NCI-H446 treated with DMSO at 0.1 percent for 48 hours (cell line): ENCODE results near the gene MACROD2.
"Not testable (repeated sequence)": the region's sequence is repeated elsewhere in the genome, so short reads cannot be mapped to it uniquely, and the experiment has no call there.

Experiments
- DNase-seq: peaks from one replicate; lab custom pipeline; 2025; lab: John Stamatoyannopoulos, UW

Gene MACROD2

GRCh38 chr20:14996883-14997672, 1001.8 kb downstream of the MACROD2 start:
- DNase-seq, result no peak

DNA sequence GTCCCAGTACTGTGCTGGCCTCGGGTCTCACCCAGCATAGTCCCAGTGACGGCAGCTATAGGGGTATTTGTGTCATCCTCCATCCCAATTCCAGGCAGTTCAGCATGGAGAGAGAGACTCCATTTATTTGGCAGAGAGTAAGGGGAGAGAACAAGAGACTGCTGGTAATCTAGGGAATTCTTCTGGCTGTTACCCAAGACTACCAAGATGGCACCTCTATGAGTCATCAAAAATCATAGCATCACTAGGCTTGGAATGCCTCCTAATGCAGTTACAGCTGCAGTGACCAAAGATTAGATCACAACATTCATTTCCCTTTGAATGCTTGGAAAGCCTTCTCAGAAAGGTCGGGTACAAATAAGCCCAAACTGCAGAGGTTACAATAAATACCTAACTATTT, 1002.5 kb downstream of the MACROD2 start:
- DNase-seq, result peak; percentile 40

GRCh38 chr20:15005300-15005986, 1010.1 kb downstream of the MACROD2 start:
- no peak for DNase-seq

DNA sequence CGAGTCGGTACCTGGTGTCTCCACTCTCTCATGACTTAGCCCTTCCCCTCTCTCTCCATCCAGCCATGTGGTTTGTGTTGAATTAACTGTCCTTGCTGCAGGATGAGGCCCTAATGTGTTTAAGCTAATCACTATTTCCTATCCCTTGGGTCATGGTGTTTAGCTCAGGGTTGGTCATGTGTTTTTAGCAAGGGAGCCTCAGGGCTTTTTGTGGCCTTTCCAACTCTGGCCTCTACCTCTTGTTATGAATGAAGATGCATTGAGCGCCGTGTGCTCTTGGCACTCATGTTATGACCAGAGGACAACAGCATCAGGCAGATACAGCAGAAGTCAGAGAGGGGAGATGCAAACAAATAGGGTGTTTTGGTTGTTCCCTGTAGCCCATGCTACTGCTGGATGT, 1016.3 kb downstream of the MACROD2 start:
- DNase-seq, result no peak

DNA sequence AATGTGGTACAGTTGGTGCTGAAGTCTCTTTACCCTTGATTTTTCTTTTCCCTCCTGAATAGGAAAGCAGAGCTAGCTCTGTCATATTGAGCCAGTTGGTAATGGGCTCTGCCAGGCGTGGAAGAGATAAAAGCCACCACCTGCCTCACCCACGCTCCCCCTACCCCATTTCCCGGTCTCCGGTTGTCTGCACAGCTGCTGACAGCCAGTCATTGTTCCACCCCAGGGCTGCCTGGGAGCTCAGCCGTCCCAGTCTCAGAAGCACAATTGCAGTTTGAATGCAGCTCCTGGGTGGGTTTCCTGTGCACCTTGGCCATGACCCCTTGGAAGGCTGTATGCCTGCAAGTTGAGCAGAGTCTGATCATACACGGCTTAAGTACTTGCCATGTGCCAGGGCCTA, 1017.2 kb downstream of the MACROD2 start:
- DNase-seq, result no peak

GRCh38 chr20:15016875-15017274, 1021.6 kb downstream of the MACROD2 start:
- not testable (repeated sequence) for DNase-seq

DNA sequence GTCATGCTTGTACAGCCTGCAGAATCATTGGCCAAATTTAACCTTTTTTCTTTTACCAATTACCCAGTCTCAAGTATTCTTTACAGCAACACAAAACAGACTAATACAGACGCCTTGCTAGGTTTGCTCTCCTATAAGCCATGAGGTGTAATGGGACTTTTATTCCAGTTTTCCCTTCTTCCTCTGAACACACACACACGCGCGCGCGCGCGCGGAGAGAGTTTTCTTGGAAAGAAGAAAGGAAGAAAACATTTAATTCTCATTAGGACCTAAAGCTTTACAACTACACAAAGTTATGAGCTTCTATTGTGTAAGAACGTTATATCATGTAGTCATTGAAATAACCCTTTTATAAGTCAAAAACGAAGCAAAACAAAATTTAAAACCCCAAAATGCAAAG, 1023.6 kb downstream of the MACROD2 start:
- no peak for DNase-seq

GRCh38 chr20:15020845-15021244, 1025.5 kb downstream of the MACROD2 start:
- no peak for DNase-seq

- DNase-seq, result no peak
Observed at GRCh38 chr20:15022921-15023320, 1027.6 kb downstream of the MACROD2 start.

- DNase-seq, result peak; percentile 17
Observed at GRCh38 chr20:15026759-15027158, 1031.4 kb downstream of the MACROD2 start.

DNA sequence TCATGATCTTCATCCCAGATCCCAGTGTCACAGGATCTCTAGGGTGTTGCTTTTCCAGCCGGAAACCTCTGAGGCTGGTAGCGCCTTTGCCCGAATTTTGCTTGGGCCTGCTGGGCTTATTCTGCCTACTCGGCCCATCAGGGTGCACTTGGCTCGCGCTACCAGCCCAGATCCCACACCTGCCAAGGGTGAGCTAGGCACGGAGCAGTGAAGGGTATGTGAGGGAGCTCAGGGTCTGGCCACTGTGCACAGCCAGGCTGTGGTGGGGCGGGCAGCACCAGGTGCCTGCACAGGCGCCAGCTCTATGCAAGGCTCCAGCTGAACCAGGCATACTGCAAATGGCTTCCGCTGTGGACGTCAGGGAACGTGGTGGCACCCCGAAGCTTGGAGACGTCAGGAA, 1035.5 kb downstream of the MACROD2 start:
- DNase-seq, result no peak

GRCh38 chr20:15031546-15032351, 1036.4 kb downstream of the MACROD2 start:
- no peak for DNase-seq

DNA sequence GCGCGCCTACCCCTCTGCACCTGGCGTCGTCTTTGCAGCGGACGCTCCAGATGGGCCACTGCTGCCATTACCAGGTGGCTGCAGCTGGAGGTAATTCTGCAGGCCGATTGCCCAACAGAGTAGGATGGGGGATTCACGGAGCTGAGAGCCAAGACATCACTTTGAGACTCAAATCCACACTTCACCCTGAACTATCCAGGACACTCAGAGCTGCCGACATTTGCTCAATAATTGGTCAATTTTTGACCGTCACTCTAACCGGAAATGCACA, 1037.0 kb downstream of the MACROD2 start:
- no peak for DNase-seq

DNA sequence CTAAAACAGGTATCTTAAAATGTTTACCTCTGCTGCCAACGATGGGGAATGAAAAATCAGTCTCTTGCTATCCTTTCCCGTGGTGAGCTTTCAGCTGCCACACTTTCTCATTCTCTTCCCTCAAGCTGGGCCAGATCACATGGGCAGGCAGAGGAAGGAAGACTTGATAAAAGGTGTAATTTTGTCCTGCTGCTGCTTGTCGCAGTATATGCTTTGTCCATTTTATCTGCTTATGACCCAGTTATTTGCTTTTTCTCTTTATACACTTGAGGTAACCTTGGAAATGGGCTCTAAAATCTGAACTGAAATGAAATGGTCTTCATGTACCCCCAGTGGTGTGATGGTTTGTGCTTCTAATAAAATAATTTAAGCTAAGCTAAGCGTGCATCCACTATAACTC, 1038.0 kb downstream of the MACROD2 start:
- DNase-seq, result no peak

- DNase-seq, result no peak
Observed at GRCh38 chr20:15033891-15034290, 1038.6 kb downstream of the MACROD2 start.

GRCh38 chr20:15036948-15037347, 1041.6 kb downstream of the MACROD2 start:
- no peak for DNase-seq

DNA sequence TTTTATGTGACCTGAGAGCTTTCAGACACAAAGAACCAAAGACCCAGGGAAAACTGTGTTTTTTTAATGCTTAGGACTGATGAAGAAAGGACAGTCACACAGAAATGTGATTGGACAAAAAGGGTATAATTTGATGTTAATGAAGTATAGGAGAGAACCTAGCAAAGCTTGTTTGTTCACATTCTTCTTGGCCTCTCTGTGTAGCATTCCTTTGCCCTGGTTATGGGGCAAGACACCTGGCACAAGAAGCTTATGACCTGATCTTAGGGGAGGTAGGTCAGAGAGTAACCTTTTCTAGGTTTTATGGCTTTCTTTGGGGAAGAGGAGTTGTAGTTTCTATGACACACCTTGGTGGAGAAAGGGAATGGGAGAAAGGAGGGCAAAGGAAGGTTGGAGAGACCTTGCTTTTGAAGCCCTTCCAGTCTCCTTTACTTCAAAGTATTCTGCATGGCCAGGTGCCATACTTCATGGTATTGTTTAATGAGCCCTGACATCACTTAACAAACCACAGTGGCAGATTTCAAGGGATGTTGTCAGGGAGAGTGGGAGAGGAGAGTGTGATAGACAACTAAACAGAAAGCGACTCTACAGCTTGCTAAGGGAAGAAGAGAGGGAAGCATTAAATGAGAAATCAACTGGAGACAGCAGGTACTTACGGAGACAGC, 1043.9 kb downstream of the MACROD2 start:
- no peak for DNase-seq

DNA sequence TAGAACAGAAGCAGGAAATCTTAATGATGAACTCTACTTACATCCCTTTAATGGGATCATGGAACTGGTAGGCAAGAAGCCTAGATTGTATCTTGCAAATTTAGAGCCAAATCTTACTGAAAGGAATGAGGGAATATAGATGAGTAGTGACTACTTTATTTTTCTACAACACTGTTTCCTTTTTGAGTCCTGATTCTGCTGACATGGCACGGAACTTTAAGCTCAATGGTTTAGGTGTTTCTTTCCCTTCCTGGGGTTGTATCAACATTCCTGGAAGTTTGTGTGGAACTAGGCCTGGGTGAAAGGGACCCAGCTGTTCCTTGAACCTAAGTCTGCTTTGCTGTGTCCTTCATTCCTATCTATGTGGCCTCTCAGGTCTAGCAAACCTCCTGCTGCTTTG, 1047.4 kb downstream of the MACROD2 start:
- DNase-seq, result no peak

DNA sequence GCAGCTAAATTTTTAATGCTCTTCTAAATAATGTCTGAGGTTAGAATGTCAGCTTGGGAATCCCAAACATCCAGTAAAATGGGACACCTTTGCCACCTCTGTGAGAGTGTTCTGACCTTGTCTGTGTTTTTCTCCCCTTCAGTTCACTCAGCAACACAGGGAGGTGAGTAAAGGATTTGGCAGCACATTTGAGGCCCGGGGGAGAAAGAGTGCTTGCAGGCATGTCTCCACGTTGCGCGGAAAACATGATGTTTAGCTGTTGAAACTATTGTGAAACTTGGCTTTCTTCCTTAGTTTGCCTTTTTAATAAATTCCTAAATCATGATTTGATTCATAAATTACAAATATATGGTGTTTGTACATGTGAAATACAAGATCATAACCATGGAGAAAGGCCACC, 1049.9 kb downstream of the MACROD2 start:
- no peak for DNase-seq

DNA sequence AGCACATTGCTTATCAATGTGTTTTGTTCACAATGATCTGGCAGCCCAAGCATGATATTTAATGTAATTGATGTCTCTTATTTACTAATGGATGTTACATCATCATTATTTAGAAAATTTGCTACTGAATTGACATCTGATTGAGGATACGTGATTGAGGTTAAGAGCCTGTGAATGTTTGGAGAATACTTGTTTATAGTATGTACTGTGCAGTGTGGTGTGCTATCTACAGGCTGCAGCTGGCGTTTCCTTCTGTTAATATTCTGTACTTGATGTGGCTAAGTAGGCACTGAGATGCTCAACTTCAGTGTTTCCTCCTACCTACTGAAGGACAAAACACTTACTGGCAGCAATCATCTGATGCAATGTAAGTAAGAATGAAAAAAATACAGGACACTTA, 1051.7 kb downstream of the MACROD2 start:
- no peak for DNase-seq

DNA sequence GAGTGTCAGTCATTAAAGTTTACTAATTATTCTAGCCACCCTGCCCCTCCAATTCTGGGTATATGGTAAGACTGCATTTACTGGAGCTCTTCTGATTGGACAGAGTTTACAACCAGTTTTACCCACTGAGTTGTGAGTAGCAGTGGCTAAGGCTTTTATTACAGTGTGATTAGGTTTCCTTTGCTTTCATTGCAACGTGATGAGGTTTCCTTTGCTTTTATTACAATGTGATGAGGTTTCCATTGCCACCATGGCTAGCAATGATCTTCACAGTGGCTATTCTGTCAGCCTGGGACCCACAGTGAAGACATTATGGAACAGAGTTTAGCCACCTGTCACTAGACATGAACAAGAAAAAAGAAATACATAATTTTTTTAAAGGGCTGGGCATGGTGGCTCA, 1052.3 kb downstream of the MACROD2 start:
- DNase-seq, result no peak

- no peak for DNase-seq
Observed at GRCh38 chr20:15056246-15056645, 1060.9 kb downstream of the MACROD2 start.

DNA sequence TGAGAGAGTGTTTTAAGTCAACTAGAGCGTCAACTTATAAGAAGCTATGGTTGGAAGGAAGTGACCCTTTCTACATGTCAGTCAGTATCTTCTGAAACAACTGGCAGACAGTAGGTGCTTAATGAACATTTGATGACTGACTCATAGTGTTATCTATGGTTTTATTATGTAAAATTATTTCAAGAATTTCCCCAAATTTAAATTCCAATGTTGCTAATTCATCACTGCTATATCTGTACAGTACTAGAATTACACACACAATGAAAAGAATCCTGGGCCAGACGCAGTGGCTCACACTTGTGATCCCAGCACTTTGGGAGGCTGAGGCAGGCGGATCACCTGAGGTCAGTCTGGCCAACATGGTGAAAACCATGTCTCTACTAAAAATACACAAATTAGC, 1063.5 kb downstream of the MACROD2 start:
- DNase-seq, result no peak
